ENCODE results near the gene ORC2.

DNA sequence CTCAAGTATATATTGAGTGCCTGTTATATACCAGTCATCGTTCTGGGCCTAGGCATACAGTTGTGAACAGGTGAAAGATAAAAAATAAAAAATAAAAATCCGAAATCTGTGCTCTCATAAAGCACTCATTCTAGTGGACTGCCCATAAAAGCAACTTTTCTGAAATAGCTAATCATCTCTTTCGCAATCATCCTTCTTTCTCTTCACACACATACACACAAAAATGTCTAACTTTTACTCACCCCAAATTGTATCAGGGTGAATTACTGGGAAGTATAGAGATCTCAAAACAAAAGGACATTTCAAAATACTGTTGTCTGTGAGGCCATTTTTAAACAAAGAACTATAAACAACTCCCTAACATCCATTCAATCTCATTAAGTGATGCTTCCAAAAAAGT lies 29.6 kb upstream of the ORC2 start:
- TF ChIP-seq POLR2A (IDR thresholded peaks at IDR 0.05) (no peak), CTCF (IDR thresholded peaks at IDR 0.05) (no peak)

Measured in right lobe of liver (tissue), 4 donors.